Trophoblast cell (in vitro differentiated cells and primary cell): ENCODE data around the gene CYP2J2.
"Not testable (repeated sequence)": the region's sequence is repeated elsewhere in the genome, so short reads cannot be mapped to it uniquely, and the experiment has no call there.

Source experiments
- DNase-seq, 2 donors: peaks; one replicate each; pipeline ENCODE4 v3.0.0-alpha.2; 2016
- H2AFZ ChIP-seq: 2 replicates; pipeline ENCODE4 v1.6.1; 2013; ENCODE audit warnings: low read length, moderate library complexity, mild to moderate bottlenecking; ENCODE audit not compliant: insufficient read depth, poor library complexity
- H2AK5ac ChIP-seq: 2 replicates; pipeline ENCODE4 v1.6.1; 2013; ENCODE audit warnings: mild to moderate bottlenecking, low read length
- H2BK120ac ChIP-seq: 2 replicates; pipeline ENCODE4 v1.6.1; 2013; ENCODE audit warnings: low read length, mild to moderate bottlenecking, moderate library complexity; ENCODE audit not compliant: insufficient read depth, poor library complexity
- H2BK12ac ChIP-seq: 2 replicates; pipeline ENCODE4 v1.6.1; 2013; ENCODE audit warnings: mild to moderate bottlenecking, low read length, moderate library complexity
- H2BK5ac ChIP-seq: 2 replicates; pipeline ENCODE4 v1.6.1; 2013; ENCODE audit warnings: low read length, low read depth, moderate library complexity, mild to moderate bottlenecking; ENCODE audit not compliant: poor library complexity
- H3K14ac ChIP-seq: 2 replicates; pipeline ENCODE4 v1.6.1; 2013; ENCODE audit warnings: mild to moderate bottlenecking, low read length
- H3K18ac ChIP-seq: 2 replicates; pipeline ENCODE4 v1.6.1; 2013; ENCODE audit warnings: mild to moderate bottlenecking, low read length
- H3K23ac ChIP-seq: 2 replicates; pipeline ENCODE4 v1.6.1; 2013; ENCODE audit warnings: low read length
- H3K27ac ChIP-seq: 2 replicates; pipeline ENCODE4 v1.5.1; 2013; ENCODE audit warnings: low read depth, mild to moderate bottlenecking, inconsistent platforms, low read length, moderate library complexity
- H3K27me3 ChIP-seq: 2 replicates; pipeline ENCODE4 v1.6.1; 2013; ENCODE audit warnings: inconsistent platforms, mild to moderate bottlenecking, low read length, moderate library complexity; ENCODE audit not compliant: insufficient read depth
- H3K36me3 ChIP-seq, 2 experiments: 1 replicate in 1 of 2; 2 replicates in 1 of 2; pipeline ENCODE4 v1.6.1; 2013; ENCODE audit warnings: low read length in 2 of 2, mild to moderate bottlenecking in 2 of 2, moderate library complexity in 1 of 2; ENCODE audit not compliant: insufficient read depth in 2 of 2, control insufficient read depth in 1 of 2
- H3K4ac ChIP-seq: 2 replicates; pipeline ENCODE4 v1.6.1; 2013; ENCODE audit warnings: low read depth, mild to moderate bottlenecking, low read length, moderate library complexity
- H3K4me1 ChIP-seq, 2 experiments: 1 replicate in 1 of 2; 2 replicates in 1 of 2; pipeline ENCODE4 v1.6.1; 2013; ENCODE audit warnings: low read length in 2 of 2, mild to moderate bottlenecking in 2 of 2, moderate library complexity in 1 of 2; ENCODE audit not compliant: insufficient read depth in 2 of 2, control insufficient read depth in 1 of 2
- H3K4me2 ChIP-seq: 2 replicates; pipeline ENCODE4 v1.6.1; 2013; ENCODE audit warnings: inconsistent platforms, mild to moderate bottlenecking, low read length, moderate library complexity
- H3K4me3 ChIP-seq: 2 replicates; pipeline ENCODE4 v1.5.1; 2013; ENCODE audit warnings: mild to moderate bottlenecking, low read depth, low read length, inconsistent platforms
- H3K79me1 ChIP-seq: one replicate; pipeline ENCODE4 v1.6.1; 2013; ENCODE audit warnings: low read length
- H3K79me2 ChIP-seq: 2 replicates; pipeline ENCODE4 v1.6.1; 2013; ENCODE audit warnings: low read length, mild to moderate bottlenecking; ENCODE audit not compliant: control insufficient read depth, insufficient read depth, poor library complexity
- H3K9ac ChIP-seq: 2 replicates; pipeline ENCODE4 v1.6.1; 2013; ENCODE audit warnings: mild to moderate bottlenecking, low read length
- H3K9me3 ChIP-seq: 2 replicates; pipeline ENCODE4 v1.6.1; 2013; ENCODE audit warnings: low read depth, mild to moderate bottlenecking, control low read depth, inconsistent platforms, low read length; ENCODE audit not compliant: insufficient read depth
- H4K12ac ChIP-seq: 2 replicates; pipeline ENCODE4 v1.6.1; 2013; ENCODE audit warnings: low read depth, mild to moderate bottlenecking, low read length, moderate library complexity
- H4K8ac ChIP-seq: 2 replicates; pipeline ENCODE4 v1.6.1; 2013; ENCODE audit warnings: low read depth, mild to moderate bottlenecking, low read length, moderate library complexity
- H4K91ac ChIP-seq: one replicate; pipeline ENCODE4 v1.6.1; 2013; ENCODE audit warnings: low read depth, mild to moderate bottlenecking, low read length, moderate library complexity
- WGBS: extraction: QIAGEN DNeasy Blood & Tissue Kit; methylation state at CpG from one replicate; pipeline ENCODE4 v1.1.7; 2013; ENCODE audit warnings: missing lambda C conversion rate; ENCODE audit not compliant: insufficient read length, insufficient coverage; ENCODE audit errors: extremely low coverage; 5-methylcytosine and 5-hydroxymethylcytosine counted together

Gene CYP2J2

GRCh38 chr1:59914791-59915286 lies 11.7 kb downstream of the CYP2J2 start:
- H3K4me2 ChIP-seq: not testable (repeated sequence)

GRCh38 chr1:59908682-59909081 lies 17.9 kb downstream of the CYP2J2 start:
- no peak overlapping the region for H2AFZ ChIP-seq
- no peak overlapping the region for H3K23ac ChIP-seq
- H3K9me3 ChIP-seq: no peaks in the 10 kb centered on the region
- H4K8ac ChIP-seq: no peak overlapping the region
- H3K4me2 ChIP-seq: no peak overlapping the region
- no peaks in the 10 kb centered on the region for H3K36me3 ChIP-seq
- no peak overlapping the region for H3K14ac ChIP-seq
- no peak overlapping the region for H3K27ac ChIP-seq
- no peaks in the 10 kb centered on the region for H3K79me2 ChIP-seq
- H3K4me1 ChIP-seq: no peaks in the 10 kb centered on the region
- no peak overlapping the region for H3K9ac ChIP-seq
- no peaks in the 10 kb centered on the region for H3K27me3 ChIP-seq
- no peak overlapping the region for H3K4ac ChIP-seq
- H3K4me3 ChIP-seq: no peak overlapping the region
- H2BK12ac ChIP-seq: no peak overlapping the region
- H3K18ac ChIP-seq: no peak overlapping the region
- H2BK5ac ChIP-seq: no peak overlapping the region
- no peak overlapping the region for H2AK5ac ChIP-seq
- no peak overlapping the region for H2BK120ac ChIP-seq
- H4K12ac ChIP-seq: no peak overlapping the region
- WGBS: no CpG with 5 or more reads among the region's 2 CpGs
- no peak overlapping the region for H4K91ac ChIP-seq
- DNase-seq: no peak
- no peaks in the 10 kb centered on the region for H3K79me1 ChIP-seq

More at GRCh38 chr1:59914791-59915286, 11.7 kb downstream of the CYP2J2 start:
- H4K12ac ChIP-seq, H3K79me1 ChIP-seq, H2AK5ac ChIP-seq, H3K9me3 ChIP-seq, H3K4ac ChIP-seq, H2BK12ac ChIP-seq, H3K27ac ChIP-seq, H3K9ac ChIP-seq, H2BK120ac ChIP-seq, H3K27me3 ChIP-seq, H3K4me3 ChIP-seq, H2AFZ ChIP-seq, H3K14ac ChIP-seq, H3K18ac ChIP-seq, H3K4me1 ChIP-seq, H3K23ac ChIP-seq, H4K8ac ChIP-seq, H3K36me3 ChIP-seq, H3K79me2 ChIP-seq: not testable (repeated sequence)
- Histone ChIP-seq H4K91ac (peak overlapping the region; percentile 11), H2BK5ac (peak overlapping the region; percentile 59)
- DNase-seq: peak in 1 of 2 donors; percentile 13
- WGBS: no CpG with 5 or more reads among the region's 7 CpGs

- H2BK12ac ChIP-seq: no peak overlapping the region
- DNase-seq: no peak
- H3K4ac ChIP-seq: no peak overlapping the region
- no peak overlapping the region for H2AFZ ChIP-seq
- H3K4me3 ChIP-seq: no peak overlapping the region
- no peaks in the 10 kb centered on the region for H3K79me1 ChIP-seq
- WGBS: no CpG with 5 or more reads among the region's 2 CpGs
- H3K27ac ChIP-seq: no peak overlapping the region
- no peaks in the 10 kb centered on the region for H3K79me2 ChIP-seq
- no peaks in the 10 kb centered on the region for H3K27me3 ChIP-seq
- H3K9ac ChIP-seq: no peak overlapping the region
- H3K23ac ChIP-seq: no peak overlapping the region
- no peak overlapping the region for H4K8ac ChIP-seq
- H3K18ac ChIP-seq: no peak overlapping the region
- H3K14ac ChIP-seq: no peak overlapping the region
- H4K12ac ChIP-seq: no peak overlapping the region
- H2AK5ac ChIP-seq: no peak overlapping the region
- no peaks in the 10 kb centered on the region for H3K36me3 ChIP-seq
- H3K9me3 ChIP-seq: no peaks in the 10 kb centered on the region
- H2BK120ac ChIP-seq: no peak overlapping the region
- H2BK5ac ChIP-seq: no peak overlapping the region
- no peaks in the 10 kb centered on the region for H3K4me1 ChIP-seq
- H3K4me2 ChIP-seq: no peak overlapping the region
- no peak overlapping the region for H4K91ac ChIP-seq
Observed at GRCh38 chr1:59908084-59908483, 18.5 kb downstream of the CYP2J2 start.

GRCh38 chr1:59906931-59907330 lies 19.6 kb downstream of the CYP2J2 start:
- no peak overlapping the region for H3K23ac ChIP-seq
- H3K18ac ChIP-seq: no peak overlapping the region
- no peak overlapping the region for H4K8ac ChIP-seq
- no peak overlapping the region for H3K27ac ChIP-seq
- no peak overlapping the region for H3K14ac ChIP-seq
- H2AFZ ChIP-seq: no peak overlapping the region
- H3K4me2 ChIP-seq: no peak overlapping the region
- no CpG with 5 or more reads among the region's 2 CpGs for WGBS
- no peaks in the 10 kb centered on the region for H3K27me3 ChIP-seq
- no peaks in the 10 kb centered on the region for H3K4me1 ChIP-seq
- no peak for DNase-seq
- no peak overlapping the region for H3K9ac ChIP-seq
- H4K12ac ChIP-seq: no peak overlapping the region
- H2BK120ac ChIP-seq: no peak overlapping the region
- H3K9me3 ChIP-seq: no peaks in the 10 kb centered on the region
- no peak overlapping the region for H3K4ac ChIP-seq
- no peak overlapping the region for H2BK12ac ChIP-seq
- H3K4me3 ChIP-seq: no peak overlapping the region
- H4K91ac ChIP-seq: no peak overlapping the region
- no peak overlapping the region for H2AK5ac ChIP-seq
- no peak overlapping the region for H2BK5ac ChIP-seq
- H3K36me3 ChIP-seq: no peaks in the 10 kb centered on the region
- no peaks in the 10 kb centered on the region for H3K79me1 ChIP-seq
- no peaks in the 10 kb centered on the region for H3K79me2 ChIP-seq
